Fibroblast of lung (primary cell): Measurements from ENCODE around the gene PATJ.

ENCODE experiments used
- CTCF ChIP-seq, 2 donors: IDR thresholded peaks in 1 of 2; conservative IDR thresholded peaks in 1 of 2; 1 replicate in 1 of 2; 2 replicates in 1 of 2; pipeline ENCODE4 v1.5.1; 2011 to 2012; ENCODE audit warnings: low read length in 2 of 2, control low read depth in 1 of 2, inconsistent platforms in 1 of 2, low read depth in 1 of 2, mild to moderate bottlenecking in 1 of 2
- EZH2 ChIP-seq: IDR thresholded peaks from 2 replicates; pipeline ENCODE4 v1.5.1; 2012; ENCODE audit warnings: low read length, control low read depth, mild to moderate bottlenecking; ENCODE audit errors: missing control alignments

DNA sequence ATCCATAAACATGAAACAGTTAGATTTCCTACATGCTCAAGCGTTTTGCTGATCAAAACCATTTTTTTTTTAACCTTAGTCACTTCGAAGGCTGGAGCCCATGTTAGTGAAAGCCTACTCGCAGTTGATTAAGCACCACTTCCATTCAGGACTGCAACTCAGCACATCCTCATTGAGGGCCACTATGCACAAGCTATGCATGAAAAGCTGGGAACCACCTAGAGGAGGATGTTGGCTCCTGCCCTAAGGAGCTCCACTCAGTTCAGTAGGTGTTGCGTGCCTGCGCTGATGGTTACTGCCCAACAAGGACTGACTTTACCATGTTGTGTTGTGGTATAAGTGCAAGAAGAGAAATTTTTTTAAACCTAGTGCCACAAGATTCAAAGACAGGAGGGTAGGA, 271.0 kb downstream of the PATJ start:
- TF ChIP-seq CTCF (conservative IDR thresholded peaks at IDR 0.05 in 1 of 2, IDR thresholded peaks at IDR 0.05 in 1 of 2; ENCODE audit: low read depth in 1 of 2, low read length in 2 of 2), result no peak
- TF ChIP-seq EZH2, result no peak
